HUES64 (cell line): ENCODE measurements around the gene ANK3.

Source experiments
- H3K27ac ChIP-seq: 2 replicates; pipeline ENCODE4 v1.7.0; 2013; ENCODE audit warnings: low read depth, low read length, inconsistent platforms
- H3K27me3 ChIP-seq: 2 replicates; pipeline ENCODE4 v1.6.1; 2013; ENCODE audit warnings: mild to moderate bottlenecking, low read length; ENCODE audit not compliant: insufficient read depth
- H3K36me3 ChIP-seq: 2 replicates; pipeline ENCODE4 v1.6.1; 2013; ENCODE audit warnings: mild to moderate bottlenecking, low read length; ENCODE audit not compliant: insufficient read depth
- H3K4me1 ChIP-seq: 2 replicates; pipeline ENCODE4 v1.6.1; 2013; ENCODE audit warnings: mild to moderate bottlenecking, low read length, moderate library complexity; ENCODE audit not compliant: insufficient read depth
- H3K4me3 ChIP-seq: 2 replicates; pipeline ENCODE4 v1.5.1; 2013; ENCODE audit warnings: mild to moderate bottlenecking, low read length, moderate library complexity
- H3K9ac ChIP-seq: 2 replicates; pipeline ENCODE4 v1.6.1; 2013; ENCODE audit warnings: mild to moderate bottlenecking, low read depth, low read length
- H3K9me3 ChIP-seq: 2 replicates; pipeline ENCODE4 v1.6.1; 2013; ENCODE audit warnings: low read depth, low read length; ENCODE audit not compliant: insufficient read depth
- WGBS: fragments of 150-250, 120-280 bp; methylation state at CpG from one replicate; pipeline ENCODE4 v1.1.7; 2013; ENCODE audit warnings: missing lambda C conversion rate; 5-methylcytosine and 5-hydroxymethylcytosine counted together

Gene ANK3

DNA sequence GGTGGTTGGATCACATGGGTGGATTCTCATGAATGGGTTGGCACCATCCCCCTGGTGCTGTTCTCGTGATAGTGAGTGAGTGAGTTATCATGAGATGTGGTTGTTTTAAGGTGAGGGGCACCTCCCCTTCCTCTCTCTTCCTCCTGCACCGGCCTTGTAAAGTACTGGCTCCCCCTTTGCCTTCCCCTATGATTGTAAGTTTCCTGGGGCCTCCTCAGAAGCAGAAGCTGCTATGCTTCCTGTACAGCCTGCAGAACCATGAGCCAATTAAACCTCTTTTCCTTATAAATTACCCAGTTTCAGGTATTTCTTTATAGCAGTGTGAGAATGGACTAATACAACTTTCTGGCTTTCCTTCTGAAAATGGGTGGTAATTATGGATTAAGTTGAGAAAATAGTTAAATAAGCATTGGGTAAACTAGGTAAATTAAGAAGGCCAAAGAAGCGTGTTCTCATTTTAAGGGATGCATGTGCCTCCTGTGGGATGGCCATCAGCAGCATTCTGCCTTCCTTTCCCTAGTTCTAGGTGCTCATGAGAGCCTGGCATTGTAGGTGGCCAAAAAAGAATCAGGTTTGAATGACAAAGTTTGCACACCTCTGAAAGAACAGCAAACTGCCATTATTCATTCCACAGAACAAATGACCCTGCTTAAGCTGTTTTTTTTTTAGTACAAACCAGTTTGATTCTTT is 242.0 kb downstream of the ANK3 start:
- no peaks in the 10 kb centered on the region for H3K9me3 ChIP-seq
- no peak overlapping the region for H3K4me3 ChIP-seq
- H3K9ac ChIP-seq: no peak overlapping the region
- 87% methylated on average over 3 of the region's 3 CpGs for WGBS
- no peaks in the 10 kb centered on the region for H3K4me1 ChIP-seq
- H3K27me3 ChIP-seq: no peaks in the 10 kb centered on the region
- no peaks in the 10 kb centered on the region for H3K36me3 ChIP-seq
- H3K27ac ChIP-seq: no peak overlapping the region

DNA sequence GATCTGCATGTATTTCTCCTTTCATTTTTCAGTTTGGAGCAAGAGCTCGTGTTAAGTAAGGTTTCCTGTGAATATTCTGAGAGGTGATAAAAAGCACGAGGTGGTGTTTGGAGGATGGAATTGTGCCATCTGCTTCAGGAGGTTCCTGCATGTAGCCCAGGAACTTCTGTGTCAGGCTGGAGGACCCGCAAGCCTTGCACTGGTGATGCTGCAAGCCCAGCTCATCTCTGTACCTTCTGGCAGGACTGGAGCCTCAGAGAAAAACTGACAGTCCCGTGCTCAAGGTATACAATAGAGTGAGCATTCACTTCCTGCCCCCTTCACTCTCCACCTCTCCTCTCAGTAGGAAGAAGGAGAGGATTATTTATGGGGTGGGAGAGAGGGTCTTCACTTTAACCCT is 242.7 kb downstream of the ANK3 start:
- Histone ChIP-seq H3K27me3 (no peaks in the 10 kb centered on the region), H3K27ac (no peak overlapping the region), H3K4me1 (peaks cover 2% of the 10 kb centered on the region), H3K9me3 (no peaks in the 10 kb centered on the region), H3K4me3 (no peak overlapping the region), H3K9ac (no peak overlapping the region), H3K36me3 (no peaks in the 10 kb centered on the region)
- WGBS: 79% methylated on average over 4 of the region's 4 CpGs

DNA sequence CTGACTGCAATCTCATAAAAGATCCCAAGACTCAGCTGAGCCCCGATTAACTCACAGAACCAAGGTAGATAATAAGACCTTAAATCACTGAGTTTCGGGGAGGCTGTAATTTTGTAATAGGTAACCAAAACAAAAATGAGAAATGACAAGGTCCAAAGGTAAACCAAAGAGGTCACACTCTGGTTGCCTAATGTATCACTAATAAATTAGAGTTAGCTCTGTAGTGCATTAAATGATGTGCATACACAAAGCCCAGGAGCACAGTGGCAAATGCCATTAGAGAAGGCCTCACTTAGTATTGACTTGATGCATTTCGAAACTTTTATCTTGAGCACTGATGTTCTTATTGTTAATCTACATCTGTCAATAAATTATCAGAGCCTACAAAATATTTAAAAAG is 245.6 kb downstream of the ANK3 start:
- H3K36me3 ChIP-seq: no peaks in the 10 kb centered on the region
- H3K9me3 ChIP-seq: no peaks in the 10 kb centered on the region
- 93% methylated on average over 3 of the region's 3 CpGs for WGBS
- no peak overlapping the region for H3K4me3 ChIP-seq
- no peaks in the 10 kb centered on the region for H3K27me3 ChIP-seq
- no peak overlapping the region for H3K9ac ChIP-seq
- peaks cover 20% of the 10 kb centered on the region for H3K4me1 ChIP-seq
- no peak overlapping the region for H3K27ac ChIP-seq

DNA sequence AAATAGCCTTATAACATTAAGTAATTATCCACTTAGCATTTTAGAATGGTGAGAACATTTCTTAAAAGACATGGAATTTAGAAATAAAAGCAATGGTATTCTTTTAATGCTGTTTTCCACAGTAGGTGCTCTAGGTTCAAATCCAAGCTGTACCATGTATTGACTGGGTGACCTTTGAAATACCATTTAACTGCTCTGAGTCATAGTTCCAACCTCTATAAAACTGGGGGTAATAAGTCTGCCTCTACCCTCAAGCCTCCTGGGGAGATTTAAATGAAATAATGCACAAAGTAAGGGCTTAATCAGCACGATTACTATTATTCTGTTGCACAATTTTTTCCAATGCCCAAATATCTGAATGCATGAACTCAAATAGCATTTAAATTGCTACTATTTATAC is 246.9 kb downstream of the ANK3 start:
- WGBS: 86% methylated on average over 1 of the region's 1 CpG
- Histone ChIP-seq H3K9me3 (no peaks in the 10 kb centered on the region), H3K4me3 (no peak overlapping the region), H3K36me3 (no peaks in the 10 kb centered on the region), H3K27me3 (no peaks in the 10 kb centered on the region), H3K9ac (no peak overlapping the region), H3K4me1 (peaks cover 33% of the 10 kb centered on the region), H3K27ac (no peak overlapping the region)

DNA sequence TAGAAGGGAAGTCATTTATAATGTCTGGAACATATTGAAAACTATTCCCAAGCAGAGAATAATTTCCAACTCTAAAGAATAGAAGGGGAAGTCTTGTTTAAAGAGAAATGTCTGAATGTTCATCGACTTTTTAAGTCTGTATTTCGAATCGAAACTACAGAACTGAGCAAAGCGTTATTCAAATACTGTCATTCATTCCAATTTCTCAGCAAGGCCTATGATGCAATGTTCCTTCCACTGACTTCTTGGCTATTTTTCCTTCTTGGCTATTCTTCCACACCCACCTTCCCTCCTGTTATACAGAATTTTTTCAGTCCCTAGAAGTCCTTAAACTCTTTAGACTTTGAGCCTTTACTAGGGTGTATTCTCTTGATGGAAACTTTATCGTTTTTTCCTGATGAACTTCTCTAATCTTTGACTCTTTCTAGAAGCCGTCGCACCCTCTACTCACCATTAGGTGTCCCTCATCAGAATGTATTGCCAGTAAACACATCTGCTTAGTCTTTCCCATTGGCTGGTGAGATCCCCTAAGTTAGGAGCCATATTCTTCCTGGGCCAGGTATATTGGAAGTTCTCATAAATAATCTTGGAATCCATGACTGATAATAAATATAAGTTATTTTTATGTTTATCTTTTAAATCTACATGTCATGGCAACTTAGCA is 247.6 kb downstream of the ANK3 start:
- no peaks in the 10 kb centered on the region for H3K36me3 ChIP-seq
- WGBS: 95% methylated on average over 7 of the region's 7 CpGs

DNA sequence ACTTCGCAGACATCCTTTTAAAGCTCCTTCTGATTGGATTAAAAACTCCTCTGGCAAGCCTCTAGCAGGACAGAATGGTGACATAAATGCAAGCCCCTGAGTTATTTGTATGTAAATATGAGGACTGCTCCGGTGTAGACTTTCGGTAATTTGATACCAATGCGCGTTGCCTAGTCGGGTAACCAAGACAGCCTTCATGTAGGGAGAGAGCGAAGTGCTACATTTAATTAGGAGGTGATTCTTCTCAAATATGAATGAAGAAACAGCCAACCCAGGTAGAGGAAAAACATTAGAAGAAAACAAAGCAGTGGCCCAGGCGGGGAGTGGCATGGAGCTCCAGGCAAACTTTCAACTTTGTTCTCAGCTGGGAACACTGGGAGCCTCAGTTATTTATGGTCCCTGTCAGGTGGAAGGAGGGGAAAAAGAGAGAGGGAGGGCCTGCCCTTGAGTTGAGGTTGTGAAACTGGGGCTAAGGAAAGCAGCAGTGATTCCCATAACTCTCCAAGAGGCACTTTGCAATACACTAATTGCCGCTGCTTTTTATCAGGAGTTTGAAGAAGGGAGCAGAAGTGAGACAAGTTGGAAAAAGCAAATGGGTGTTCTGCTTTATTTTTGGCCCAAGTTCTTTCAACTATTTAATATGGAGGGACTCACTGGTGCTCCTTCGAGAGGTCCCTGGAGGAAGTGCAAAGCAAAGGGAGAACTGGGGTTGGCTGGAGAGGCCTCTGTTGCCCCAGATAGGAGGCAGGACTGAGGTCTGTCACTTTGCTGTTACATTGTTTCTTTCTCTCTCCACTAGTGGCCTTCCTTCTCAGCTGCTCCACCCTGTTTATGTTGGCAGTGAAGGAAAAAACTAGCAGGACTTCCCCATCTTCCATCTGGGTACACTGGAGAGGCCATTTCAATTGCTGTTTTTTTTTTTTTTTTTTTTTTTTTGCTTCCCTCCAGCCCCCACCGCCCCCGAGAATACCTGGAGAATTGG is 248.7 kb downstream of the ANK3 start:
- no peaks in the 10 kb centered on the region for H3K36me3 ChIP-seq
- peaks cover 39% of the 10 kb centered on the region for H3K4me1 ChIP-seq
- no peaks in the 10 kb centered on the region for H3K27me3 ChIP-seq
- WGBS: 17% methylated on average over 12 of the region's 12 CpGs
- H3K27ac ChIP-seq: peak overlapping the region; percentile 90
- H3K9me3 ChIP-seq: no peaks in the 10 kb centered on the region
- peak overlapping the region; percentile 69 for H3K4me3 ChIP-seq
- H3K9ac ChIP-seq: peak overlapping the region; percentile 78

More for the DNA sequence above, 247.6 kb downstream of the ANK3 start:
- Histone ChIP-seq H3K9ac (no peak overlapping the region), H3K27me3 (no peaks in the 10 kb centered on the region), H3K9me3 (no peaks in the 10 kb centered on the region), H3K4me3 (no peak overlapping the region), H3K27ac (peak overlapping the region; percentile 90; the same call in 1 of the 2 replicates), H3K4me1 (peaks cover 39% of the 10 kb centered on the region)

DNA sequence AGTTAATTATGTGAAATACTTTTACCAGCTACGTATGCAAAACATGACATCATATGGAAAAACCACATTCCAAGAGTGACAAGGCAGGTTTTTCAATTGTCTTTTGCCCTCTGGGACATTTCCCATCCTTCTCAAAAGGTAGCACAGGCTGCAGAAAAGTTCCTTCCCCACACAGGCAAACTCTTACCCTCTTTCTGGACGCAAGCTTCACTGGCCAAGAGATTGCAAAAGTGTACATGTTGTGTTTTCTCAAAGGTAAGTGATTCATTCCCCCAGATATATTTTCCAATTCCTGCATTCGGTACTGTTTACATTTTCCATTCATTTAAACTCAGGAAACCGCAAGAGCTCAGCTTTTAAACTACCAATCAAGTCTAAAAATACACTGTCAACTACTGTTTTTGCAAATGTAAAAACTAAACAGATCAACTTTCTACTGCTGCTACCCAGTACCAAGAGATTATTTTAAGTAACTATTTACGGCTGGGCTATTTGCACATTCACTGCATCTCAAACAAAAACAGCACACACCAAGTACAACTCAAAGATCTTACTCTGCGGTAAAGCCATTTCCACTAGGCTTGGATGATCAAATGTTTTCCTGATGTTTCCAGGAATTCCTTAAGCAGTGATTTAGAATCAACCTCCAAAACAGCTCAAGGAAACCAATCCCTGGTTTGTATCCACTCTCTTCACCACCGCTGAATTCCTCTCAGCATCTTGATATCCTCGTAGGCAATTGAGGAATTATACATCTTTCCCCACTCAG is 249.7 kb downstream of the ANK3 start:
- peaks cover 39% of the 10 kb centered on the region for H3K4me1 ChIP-seq
- H3K27ac ChIP-seq: peak overlapping the region; percentile 90
- whole genome bisulfite sequencing: 4% methylated on average over 8 of the region's 8 CpGs
- no peaks in the 10 kb centered on the region; the same call in 1 of the 2 replicates for H3K36me3 ChIP-seq
- H3K9ac ChIP-seq: peak overlapping the region; percentile 78
- H3K4me3 ChIP-seq: peak overlapping the region; percentile 69
- no peaks in the 10 kb centered on the region for H3K27me3 ChIP-seq
- no peaks in the 10 kb centered on the region for H3K9me3 ChIP-seq

DNA sequence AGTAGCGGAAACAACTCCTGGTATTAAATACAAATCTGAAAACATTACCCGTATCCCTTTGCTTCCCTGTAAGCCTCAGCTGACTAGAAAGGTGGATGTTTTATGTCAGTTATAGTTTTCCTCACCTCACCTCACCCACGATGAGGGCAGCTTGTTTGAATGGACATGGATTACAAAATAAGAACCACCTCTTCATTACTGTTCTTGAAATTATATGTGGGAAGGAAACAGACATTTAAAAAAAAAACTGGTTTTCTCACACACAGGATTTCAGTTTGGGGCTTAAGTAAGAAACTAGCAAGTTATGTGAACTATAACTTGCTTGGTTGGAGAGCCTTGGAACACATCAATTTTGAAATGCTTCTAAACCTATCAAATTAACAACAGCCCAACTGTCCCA is 250.4 kb downstream of the ANK3 start:
- peak overlapping the region; percentile 69 for H3K4me3 ChIP-seq
- WGBS: no CpG with 5 or more reads among the region's 3 CpGs
- peaks cover 39% of the 10 kb centered on the region for H3K4me1 ChIP-seq
- no peaks in the 10 kb centered on the region for H3K9me3 ChIP-seq
- H3K9ac ChIP-seq: peak overlapping the region; percentile 78
- H3K27ac ChIP-seq: peak overlapping the region; percentile 90
- H3K27me3 ChIP-seq: no peaks in the 10 kb centered on the region
- peaks cover 6% of the 10 kb centered on the region; the same call in 1 of the 2 replicates for H3K36me3 ChIP-seq

DNA sequence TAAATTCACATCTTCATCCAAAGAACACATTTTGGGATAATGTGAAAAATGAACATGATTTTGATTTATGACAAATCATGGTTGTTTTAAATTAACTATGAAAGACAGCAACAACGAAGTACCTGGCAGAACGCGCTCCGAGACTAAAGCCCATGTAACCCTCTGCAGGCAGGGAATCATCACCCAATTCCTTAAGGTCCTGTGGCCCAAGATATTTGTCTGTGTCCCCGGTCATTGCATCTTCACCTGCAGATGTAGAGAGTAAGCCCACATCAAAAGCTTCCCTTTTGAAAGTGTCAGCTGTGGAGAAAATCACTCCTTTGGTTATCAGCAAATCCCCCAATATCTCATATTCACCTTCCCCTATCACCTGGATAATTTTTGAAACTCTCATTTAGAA is 250.8 kb downstream of the ANK3 start:
- Histone ChIP-seq H3K4me3 (peak overlapping the region; percentile 69), H3K9ac (peak overlapping the region; percentile 78)

DNA sequence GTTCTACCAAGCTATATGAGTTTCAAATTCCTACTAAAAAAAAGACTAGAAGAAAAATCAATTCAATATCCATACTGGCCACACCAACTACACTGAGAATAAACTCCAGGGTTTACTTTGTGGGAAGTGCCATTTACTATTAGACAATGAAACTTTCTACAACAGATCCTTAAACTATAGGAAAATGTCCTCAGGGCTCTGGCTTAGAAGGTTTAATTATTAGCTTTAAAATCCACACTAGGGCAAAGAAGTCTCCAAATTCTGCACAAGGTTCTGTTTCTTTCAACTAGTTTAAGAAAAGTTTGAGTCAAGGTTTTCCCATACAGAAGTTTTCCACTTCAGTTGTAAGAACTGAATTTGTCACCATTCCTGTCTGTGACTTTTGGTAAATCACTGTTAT is 251.6 kb downstream of the ANK3 start:
- peak overlapping the region; percentile 69; the same call in 1 of the 2 replicates for H3K4me3 ChIP-seq
- peaks cover 39% of the 10 kb centered on the region for H3K4me1 ChIP-seq
- no peaks in the 10 kb centered on the region for H3K27me3 ChIP-seq
- no peak overlapping the region for H3K9ac ChIP-seq
- peaks cover 12% of the 10 kb centered on the region; the same call in 1 of the 2 replicates for H3K36me3 ChIP-seq
- peak overlapping the region; percentile 12; the same call in 1 of the 2 replicates for H3K27ac ChIP-seq
- no peaks in the 10 kb centered on the region for H3K9me3 ChIP-seq

More for the DNA sequence above, 250.8 kb downstream of the ANK3 start:
- Histone ChIP-seq H3K36me3 (peaks cover 10% of the 10 kb centered on the region; the same call in 1 of the 2 replicates), H3K27ac (peak overlapping the region; percentile 90), H3K9me3 (no peaks in the 10 kb centered on the region), H3K27me3 (no peaks in the 10 kb centered on the region), H3K4me1 (peaks cover 39% of the 10 kb centered on the region)
- 46% methylated on average over 5 of the region's 5 CpGs for WGBS
